Measurements from ENCODE around the gene ALAD.
"Not testable (repeated sequence)": the region's sequence is repeated elsewhere in the genome, so short reads cannot be mapped to it uniquely, and the experiment has no call there.

ALAD gene

GRCh38 chr9:113376634-113377567, 24.2 kb downstream of the ALAD start, which contains the start of gene HDHD3:
TSS of gene HDHD3 (minus strand) at chr9:113376986. CDS start at chr9:113374354, 2,632 bp downstream.
- intact Hi-C loops (cut with DNase I) = loop anchor here (5.0 kb wide), 1 partner anchor 35 kb away; the partner anchor contains the start of gene WDR31
- DNase-seq = peak; percentile 40 to 97 (median 72)

- intact Hi-C loops (cut with DNase I) = loop anchor here (5.0 kb wide), 1 partner anchor 33 kb away; the partner anchor contains the start of gene WDR31
These were observed 25.7 kb downstream of the ALAD start for GRCh38 chr9:113375057-113376023.

GRCh38 chr9:113373676-113374392, 27.2 kb downstream of the ALAD start:
- intact Hi-C loops (cut with DNase I) = no loop called here
- peak in 1 of 10 donors; percentile 82 for DNase-seq

More at GRCh38 chr9:113375057-113376023, 25.7 kb downstream of the ALAD start:
- no peak for DNase-seq

GRCh38 chr9:113373256-113373655, 27.8 kb downstream of the ALAD start:
- no peak for DNase-seq

GRCh38 chr9:113372059-113372458, 29.0 kb downstream of the ALAD start:
- DNase-seq = no peak
- intact Hi-C loops (cut with DNase I) = no loop called here

More at GRCh38 chr9:113373256-113373655, 27.8 kb downstream of the ALAD start:
- intact Hi-C loops (cut with DNase I) = no loop called here

- DNase-seq = no peak
- intact Hi-C loops (cut with DNase I) = no loop called here
These were observed 30.2 kb downstream of the ALAD start for GRCh38 chr9:113370806-113371325.

GRCh38 chr9:113369855-113370140, 31.3 kb downstream of the ALAD start:
- no peak for DNase-seq
- intact Hi-C loops (cut with DNase I) = no loop called here

GRCh38 chr9:113368982-113369854, 31.9 kb downstream of the ALAD start:
- intact Hi-C loops (cut with DNase I) = no loop called here
- no peak for DNase-seq

- intact Hi-C loops (cut with DNase I) = no loop called here
- no peak for DNase-seq
These were observed 32.6 kb downstream of the ALAD start for GRCh38 chr9:113368348-113368981.

GRCh38 chr9:113365652-113366051, 35.4 kb downstream of the ALAD start:
- intact Hi-C loops (cut with DNase I); DNase-seq: not testable (repeated sequence)

- intact Hi-C loops (cut with DNase I) = no loop called here
- DNase-seq = no peak
These were observed 36.1 kb downstream of the ALAD start for GRCh38 chr9:113364951-113365350.

- intact Hi-C loops (cut with DNase I) = no loop called here
- no peak for DNase-seq
These were observed 37.7 kb downstream of the ALAD start for GRCh38 chr9:113363336-113363735.

- intact Hi-C loops (cut with DNase I) = no loop called here
- DNase-seq = peak in 1 of 10 donors; percentile 88
These were observed 39.6 kb downstream of the ALAD start for GRCh38 chr9:113361304-113362018.

GRCh38 chr9:113360242-113360842, 40.7 kb downstream of the ALAD start:
- no peak for DNase-seq
- intact Hi-C loops (cut with DNase I) = no loop called here

- DNase-seq = no peak
- intact Hi-C loops (cut with DNase I) = no loop called here
These were observed 41.7 kb downstream of the ALAD start for GRCh38 chr9:113359385-113359784.

GRCh38 chr9:113356686-113357292, 44.3 kb downstream of the ALAD start:
- DNase-seq = no peak
- intact Hi-C loops (cut with DNase I) = no loop called here

- intact Hi-C loops (cut with DNase I) = no loop called here
- DNase-seq = no peak
These were observed 46.0 kb downstream of the ALAD start for GRCh38 chr9:113355040-113355596.
